T-cell (primary cell): ENCODE data around the gene HTD2. TPM values are rescaled to one million over a fixed set of nuclear protein-coding genes. Genes with fewer than 3 reads are reported as not detected.
A peak's percentile ranks its signal among the peaks of the same experiment; 100 is the strongest.

ENCODE experiments used
- ATAC-seq, 4 experiments: fragments of 200-7000 bp in 3 of 4; fragments of 150-1000 bp in 1 of 4; cut with Tn5 transposase; replicated peaks in 1 of 4; 1 replicate in 3 of 4; 2 replicates in 1 of 4; pipeline ENCODE4 v1.10.0; 2021; ENCODE audit warnings: moderate library complexity in 3 of 4, mild to moderate bottlenecking in 2 of 4, moderate number of reproducible peaks in 1 of 4
- CTCF ChIA-PET, 2 donors: fragments of 300-600 bp; sonication (Branson Sonifier 250); formaldehyde crosslinking; loops; one replicate each; lab custom pipeline; 2022; ENCODE audit warnings: antibody characterized with exemption in 2 of 2; lab: Charles Lee
- POLR2A ChIA-PET, 2 donors: fragments of 300-600 bp; sonication (Branson Sonifier 250); formaldehyde crosslinking; loops; one replicate each; lab custom pipeline; 2022; ENCODE audit warnings: antibody characterized with exemption in 2 of 2; lab: Charles Lee
- DNase-seq, 35 experiments: peaks; one replicate each; pipeline versions ENCODE4 v3.0.0 to v3.0.0-alpha.2; 2013 to 2023
- H3K27ac ChIP-seq: one replicate; pipeline ENCODE4 v1.5.1; 2013; ENCODE audit warnings: low read length
- H3K27me3 ChIP-seq, 2 experiments: replicated peaks in 1 of 2; 1 replicate in 1 of 2; 2 replicates in 1 of 2; pipeline versions ENCODE4 v1.6.1 to v1.7.0; 2013; ENCODE audit warnings: low read length in 1 of 2, mixed read lengths in 1 of 2; ENCODE audit not compliant: control insufficient read depth in 2 of 2, insufficient read depth in 2 of 2; ENCODE audit errors: extremely low read depth in 1 of 2
- H3K36me3 ChIP-seq, 2 donors: 1 replicate in 1 of 2; 2 replicates in 1 of 2; pipeline versions ENCODE4 v1.6.1 to v1.7.0; 2013; ENCODE audit warnings: low read length in 1 of 2; ENCODE audit not compliant: control insufficient read depth in 2 of 2, insufficient read depth in 1 of 2; ENCODE audit errors: extremely low read depth in 1 of 2
- H3K4me1 ChIP-seq, 2 experiments: 1 replicate in 1 of 2; 2 replicates in 1 of 2; pipeline versions ENCODE4 v1.6.1 to v1.7.0; 2013; ENCODE audit warnings: low read length in 2 of 2, mixed read lengths in 1 of 2; ENCODE audit not compliant: insufficient read depth in 2 of 2, control insufficient read depth in 1 of 2; ENCODE audit errors: extremely low read depth in 1 of 2
- H3K4me3 ChIP-seq, 2 donors: 1 replicate in 1 of 2; 2 replicates in 1 of 2; pipeline versions ENCODE4 v1.5.1 to v1.7.0; 2013; ENCODE audit warnings: mild to moderate bottlenecking in 2 of 2, low read length in 1 of 2, moderate library complexity in 1 of 2; ENCODE audit not compliant: control insufficient read depth in 1 of 2; ENCODE audit errors: extremely low read depth in 1 of 2
- H3K9me3 ChIP-seq: 2 replicates; pipeline ENCODE4 v1.7.0; 2013
- H3K27ac Mint-ChIP-seq, 2 donors: one replicate each; pipeline ENCODE4 v1.8.0; 2020 to 2021; ENCODE audit warnings: mild to moderate bottlenecking in 2 of 2, mixed read lengths in 2 of 2
- H3K27me3 Mint-ChIP-seq, 2 donors: one replicate each; pipeline ENCODE4 v1.8.0; 2021 to 2022; ENCODE audit warnings: mixed read lengths in 2 of 2
- H3K36me3 Mint-ChIP-seq: one replicate; pipeline ENCODE4 v1.8.0; 2021; ENCODE audit warnings: mixed read lengths
- H3K4me1 Mint-ChIP-seq, 3 donors: one replicate each; pipeline ENCODE4 v1.8.0; 2020 to 2022; ENCODE audit warnings: mixed read lengths in 3 of 3, mild to moderate bottlenecking in 1 of 3
- H3K4me3 Mint-ChIP-seq, 3 donors: one replicate each; pipeline ENCODE4 v1.8.0; 2020 to 2022; ENCODE audit warnings: mild to moderate bottlenecking in 3 of 3, mixed read lengths in 3 of 3, moderate library complexity in 3 of 3
- H3K9me3 Mint-ChIP-seq, 3 donors: one replicate each; pipeline ENCODE4 v1.8.0; 2020 to 2022; ENCODE audit warnings: mixed read lengths in 3 of 3
- WGBS: methylation state at CpG from one replicate; pipeline ENCODE4 v1.1.5; 2013; ENCODE audit warnings: missing lambda C conversion rate; ENCODE audit not compliant: insufficient coverage; 5-methylcytosine and 5-hydroxymethylcytosine counted together
- total RNA-seq, 35 experiments: library from RNA in 6 of 35; stranded (reverse) in 6 of 35; fragments of 120-200 nt in 1 of 35; gene quantifications; one replicate each; pipeline versions ENCODE4 v1.2.1 to v1.2.4 and lab custom pipeline; 2013 to 2026

HTD2 gene
- total RNA-seq, 5 donors from 2014 or later (not counting 1 experiment from before 2014, with no cell fraction given): 7.3 to 10.0 (median 8.8) TPM

GRCh38 chr3:58325525-58325992, 19.2 kb downstream of the HTD2 start:
- H3K27ac Mint-ChIP-seq: peak overlapping the region; percentile 39 to 61
- Histone ChIP-seq H3K4me3 (no peak overlapping the region), H3K27me3 (no peaks in the 10 kb centered on the region), H3K4me1 (peaks cover 0 to 3% of the 10 kb centered on the region in 2 experiments), H3K27ac (no peak overlapping the region), H3K9me3 (no peaks in the 10 kb centered on the region), H3K36me3 (no peaks in the 10 kb centered on the region)
- CTCF ChIA-PET: interaction anchor here in 1 of 2 donors (1.2 kb wide), 1 partner anchor 18 kb away, joined by 3 read pairs; no protein-coding TSS in a partner anchor
- H3K36me3 Mint-ChIP-seq: no peaks in the 10 kb centered on the region
- no peaks in the 10 kb centered on the region for H3K9me3 Mint-ChIP-seq
- no peak overlapping the region for H3K4me3 Mint-ChIP-seq
- WGBS: no CpG with 5 or more reads among the region's 2 CpGs
- H3K27me3 Mint-ChIP-seq: no peaks in the 10 kb centered on the region
- H3K4me1 Mint-ChIP-seq: peaks cover 19 to 31% (median 26%) of the 10 kb centered on the region in 3 donors
- ATAC-seq (no peak), DNase-seq (no peak)
- POLR2A ChIA-PET: interaction anchor here in 1 of 2 donors (0.6 kb wide), 1 partner anchor 94 kb away, joined by 4 read pairs; no protein-coding TSS in a partner anchor

GRCh38 chr3:58326267-58326900, 20.1 kb downstream of the HTD2 start:
- peaks cover 0 to 3% of the 10 kb centered on the region in 2 experiments for H3K4me1 ChIP-seq
- ChIA-PET CTCF (no interaction called here), POLR2A (no interaction called here)
- H3K9me3 ChIP-seq: no peaks in the 10 kb centered on the region
- ATAC-seq (no peak), DNase-seq (no peak)
- Mint-ChIP-seq H3K27me3 (no peaks in the 10 kb centered on the region), H3K4me1 (peaks cover 19 to 30% (median 22%) of the 10 kb centered on the region in 3 donors), H3K9me3 (no peaks in the 10 kb centered on the region), H3K36me3 (no peaks in the 10 kb centered on the region), H3K27ac (peak overlapping the region; percentile 16 to 36), H3K4me3 (no peak overlapping the region)
- H3K27me3 ChIP-seq: no peaks in the 10 kb centered on the region
- WGBS: 95% methylated on average over 3 of the region's 8 CpGs
- H3K36me3 ChIP-seq: no peaks in the 10 kb centered on the region
- no peak overlapping the region for H3K27ac ChIP-seq
- H3K4me3 ChIP-seq: no peak overlapping the region

- no peaks in the 10 kb centered on the region for H3K36me3 ChIP-seq
- Mint-ChIP-seq H3K27ac (no peak overlapping the region), H3K9me3 (no peaks in the 10 kb centered on the region), H3K36me3 (no peaks in the 10 kb centered on the region), H3K4me3 (no peak overlapping the region), H3K4me1 (peaks cover 30 to 34% (median 33%) of the 10 kb centered on the region in 3 donors), H3K27me3 (no peaks in the 10 kb centered on the region)
- no peak for ATAC-seq
- peaks cover 0 to 5% of the 10 kb centered on the region in 2 experiments for H3K27me3 ChIP-seq
- POLR2A ChIA-PET: interaction anchor here in 1 of 2 donors (0.5 kb wide), 1 partner anchor 20 kb away, joined by 4 read pairs; no protein-coding TSS in a partner anchor
- no peaks in the 10 kb centered on the region for H3K9me3 ChIP-seq
- no peak overlapping the region for H3K27ac ChIP-seq
- no peak for DNase-seq
- CTCF ChIA-PET: no interaction called here
- peaks cover 8 to 20% of the 10 kb centered on the region in 2 experiments for H3K4me1 ChIP-seq
- 92% methylated on average over 6 of the region's 8 CpGs for WGBS
- no peak overlapping the region for H3K4me3 ChIP-seq
Observed at GRCh38 chr3:58329150-58329921, 23.0 kb downstream of the HTD2 start.

- Histone ChIP-seq H3K36me3 (no peaks in the 10 kb centered on the region), H3K4me1 (peaks cover 8 to 20% of the 10 kb centered on the region in 2 experiments), H3K4me3 (no peak overlapping the region), H3K27ac (no peak overlapping the region), H3K9me3 (no peaks in the 10 kb centered on the region), H3K27me3 (peaks cover 0 to 5% of the 10 kb centered on the region in 2 experiments)
- Mint-ChIP-seq H3K9me3 (no peaks in the 10 kb centered on the region), H3K27ac (no peak overlapping the region), H3K27me3 (no peaks in the 10 kb centered on the region), H3K36me3 (no peaks in the 10 kb centered on the region), H3K4me3 (no peak overlapping the region), H3K4me1 (peaks cover 32 to 39% (median 33%) of the 10 kb centered on the region in 3 donors)
- ChIA-PET CTCF (interaction anchor here in 1 of 2 donors (1.0 kb wide), 1 partner anchor 162 kb away, joined by 5 read pairs; the partner anchor contains the start of gene KCTD6), POLR2A (no interaction called here)
- 100% methylated on average over 2 of the region's 5 CpGs for WGBS
- DNase-seq: no peak
- ATAC-seq: no peak
Observed at GRCh38 chr3:58329922-58330413, 23.6 kb downstream of the HTD2 start.

- no peak overlapping the region for H3K4me3 ChIP-seq
- H3K9me3 Mint-ChIP-seq: no peaks in the 10 kb centered on the region
- no peaks in the 10 kb centered on the region for H3K9me3 ChIP-seq
- H3K36me3 ChIP-seq: no peaks in the 10 kb centered on the region
- H3K27me3 ChIP-seq: peaks cover 0 to 5% of the 10 kb centered on the region in 2 experiments
- ChIA-PET CTCF (interaction anchor here (1.0 to 1.4 kb wide), 2 partner anchors 160 kb away, joined by 3 to 6 read pairs; partner anchors contain the start of gene KCTD6 (in 2 of the 2)), POLR2A (interaction anchor here in 1 of 2 donors (0.5 kb wide), 1 partner anchor 136 kb away, joined by 9 read pairs; no protein-coding TSS in a partner anchor)
- peaks cover 8 to 17% of the 10 kb centered on the region in 2 experiments for H3K4me1 ChIP-seq
- no peak overlapping the region for H3K27ac Mint-ChIP-seq
- peaks cover 35 to 44% (median 38%) of the 10 kb centered on the region in 3 donors for H3K4me1 Mint-ChIP-seq
- WGBS: no CpG with 5 or more reads among the region's 4 CpGs
- H3K36me3 Mint-ChIP-seq: peaks cover 5% of the 10 kb centered on the region
- no peak overlapping the region for H3K27ac ChIP-seq
- DNase-seq (no peak), ATAC-seq (no peak)
- H3K4me3 Mint-ChIP-seq: peak overlapping the region; percentile 66 to 94 (median 68)
- H3K27me3 Mint-ChIP-seq: no peaks in the 10 kb centered on the region
Observed at GRCh38 chr3:58331593-58332152, 25.4 kb downstream of the HTD2 start.
